H9 (cell line): ENCODE results near the gene UBE2D3. TPM values are rescaled to one million over a fixed set of nuclear protein-coding genes. Genes with fewer than 3 reads are reported as not detected.

Experiments
- DNase-seq: peaks from one replicate; pipeline ENCODE4 v3.0.0-alpha.2; 2017
- H2AFZ ChIP-seq: one replicate; pipeline ENCODE4 v1.6.1; 2013; ENCODE audit warnings: mild to moderate bottlenecking, low read length, control low read depth, moderate library complexity
- H2AK5ac ChIP-seq: 2 replicates; pipeline ENCODE4 v1.6.1; 2013; ENCODE audit warnings: low read length, control low read depth, mixed read lengths; ENCODE audit not compliant: insufficient read length
- H2BK120ac ChIP-seq: one replicate; pipeline ENCODE4 v1.6.1; 2013; ENCODE audit warnings: low read depth, mild to moderate bottlenecking, low read length, control low read depth, inconsistent platforms; ENCODE audit not compliant: poor library complexity, severe bottlenecking
- H2BK12ac ChIP-seq: 2 replicates; pipeline ENCODE4 v1.6.1; 2013; ENCODE audit warnings: low read length, control low read depth, mixed read lengths, low read depth; ENCODE audit not compliant: insufficient read length
- H2BK15ac ChIP-seq: 2 replicates; pipeline ENCODE4 v1.6.1; 2013; ENCODE audit warnings: low read depth, low read length, control low read depth
- H2BK20ac ChIP-seq: one replicate; pipeline ENCODE4 v1.6.1; 2013; ENCODE audit warnings: low read depth, mild to moderate bottlenecking, low read length, control low read depth, inconsistent platforms; ENCODE audit not compliant: poor library complexity, severe bottlenecking
- H2BK5ac ChIP-seq: 2 replicates; pipeline ENCODE4 v1.6.1; 2013; ENCODE audit warnings: low read length, control low read depth, mixed read lengths; ENCODE audit not compliant: insufficient read length
- H3K14ac ChIP-seq: 2 replicates; pipeline ENCODE4 v1.6.1; 2013; ENCODE audit warnings: low read length, control low read depth; ENCODE audit not compliant: insufficient read depth
- H3K18ac ChIP-seq: 2 replicates; pipeline ENCODE4 v1.6.1; 2013; ENCODE audit warnings: low read depth, mild to moderate bottlenecking, mixed read lengths, low read length, control low read depth; ENCODE audit not compliant: insufficient read length
- H3K23ac ChIP-seq: 2 replicates; pipeline ENCODE4 v1.6.1; 2013; ENCODE audit warnings: low read length, control low read depth, mixed read lengths, low read depth; ENCODE audit not compliant: insufficient read length
- H3K23me2 ChIP-seq: 2 replicates; pipeline ENCODE4 v1.6.1; 2013; ENCODE audit warnings: low read depth, mild to moderate bottlenecking, mixed read lengths, low read length, control low read depth; ENCODE audit not compliant: insufficient read length, poor library complexity, severe bottlenecking
- H3K27ac ChIP-seq: 2 replicates; pipeline ENCODE4 v1.5.1; 2013; ENCODE audit warnings: low read length, control low read depth, mixed read lengths, low read depth; ENCODE audit not compliant: insufficient read length
- H3K27me3 ChIP-seq: 2 replicates; pipeline ENCODE4 v1.6.1; 2013; ENCODE audit warnings: low read length, control low read depth, inconsistent platforms; ENCODE audit not compliant: insufficient read depth
- H3K4ac ChIP-seq: 2 replicates; pipeline ENCODE4 v1.6.1; 2013; ENCODE audit warnings: low read depth, mild to moderate bottlenecking, control low read depth, inconsistent platforms, low read length, moderate library complexity
- H3K4me1 ChIP-seq: 2 replicates; pipeline ENCODE4 v1.6.1; 2013; ENCODE audit warnings: low read length, control low read depth, inconsistent platforms; ENCODE audit not compliant: insufficient read depth
- H3K4me2 ChIP-seq: 2 replicates; pipeline ENCODE4 v1.6.1; 2013; ENCODE audit warnings: low read length, control low read depth, mixed read lengths; ENCODE audit not compliant: insufficient read length, insufficient read depth
- H3K56ac ChIP-seq: 2 replicates; pipeline ENCODE4 v1.6.1; 2013; ENCODE audit warnings: low read depth, mild to moderate bottlenecking, mixed read lengths, low read length, control low read depth; ENCODE audit not compliant: insufficient read length
- H3K79me1 ChIP-seq: 2 replicates; pipeline ENCODE4 v1.6.1; 2013; ENCODE audit warnings: low read depth, mild to moderate bottlenecking, moderate library complexity, low read length, control low read depth, inconsistent platforms; ENCODE audit not compliant: insufficient read depth, poor library complexity, severe bottlenecking
- H3K79me2 ChIP-seq: 2 replicates; pipeline ENCODE4 v1.6.1; 2013; ENCODE audit warnings: low read length, control low read depth, inconsistent platforms; ENCODE audit not compliant: insufficient read depth
- H3K9ac ChIP-seq: 2 replicates; pipeline ENCODE4 v1.6.1; 2013; ENCODE audit warnings: low read length, control low read depth, mixed read lengths; ENCODE audit not compliant: insufficient read length; ENCODE audit errors: extremely low read depth
- H3K9me3 ChIP-seq: one replicate; pipeline ENCODE4 v1.6.1; 2013; ENCODE audit warnings: low read depth, low read length, inconsistent platforms; ENCODE audit not compliant: control insufficient read depth
- H3T11ph ChIP-seq: one replicate; pipeline ENCODE4 v1.6.1; 2013; ENCODE audit warnings: mild to moderate bottlenecking, low read length, control low read depth, inconsistent platforms
- H4K20me1 ChIP-seq: one replicate; pipeline ENCODE4 v1.6.1; 2013; ENCODE audit not compliant: control insufficient read depth, insufficient read length, insufficient read depth
- H4K5ac ChIP-seq: 2 replicates; pipeline ENCODE4 v1.6.1; 2013; ENCODE audit warnings: low read depth, mild to moderate bottlenecking, mixed read lengths, low read length, control low read depth; ENCODE audit not compliant: insufficient read length
- H4K8ac ChIP-seq: replicated peaks from 2 replicates; pipeline ENCODE4 v1.6.1; 2013; ENCODE audit warnings: low read length, control low read depth, mixed read lengths, low read depth; ENCODE audit not compliant: insufficient read length
- H4K91ac ChIP-seq: 2 replicates; pipeline ENCODE4 v1.6.1; 2013; ENCODE audit warnings: low read depth, mild to moderate bottlenecking, moderate library complexity, mixed read lengths, low read length, control low read depth; ENCODE audit not compliant: insufficient read length
- H3K27ac Mint-ChIP-seq, 3 experiments: 2 replicates in 2 of 3; 3 replicates in 1 of 3; pipeline ENCODE4 v1.8.0; 2020 to 2021; ENCODE audit warnings: mixed read lengths in 3 of 3, mild to moderate bottlenecking in 1 of 3, moderate library complexity in 1 of 3
- H3K27me3 Mint-ChIP-seq: 2 replicates; pipeline ENCODE4 v1.8.0; 2021; ENCODE audit warnings: low read depth, mild to moderate bottlenecking, moderate library complexity, mixed read lengths
- H3K36me3 Mint-ChIP-seq, 3 experiments: 2 replicates in 2 of 3; 3 replicates in 1 of 3; pipeline ENCODE4 v1.8.0; 2020 to 2021; ENCODE audit warnings: low read depth in 3 of 3, mixed read lengths in 3 of 3; ENCODE audit not compliant: insufficient read depth in 1 of 3
- H3K4me1 Mint-ChIP-seq, 2 experiments: 2 replicates each; pipeline ENCODE4 v1.8.0; 2020; ENCODE audit warnings: mixed read lengths in 2 of 2
- H3K4me3 Mint-ChIP-seq, 2 experiments: 2 replicates in 1 of 2; 3 replicates in 1 of 2; pipeline ENCODE4 v1.8.0; 2020 to 2021; ENCODE audit warnings: mild to moderate bottlenecking in 2 of 2, mixed read lengths in 2 of 2, moderate library complexity in 1 of 2
- H3K9me3 Mint-ChIP-seq, 2 experiments: 2 replicates in 1 of 2; 3 replicates in 1 of 2; pipeline ENCODE4 v1.8.0; 2020; ENCODE audit warnings: mild to moderate bottlenecking in 2 of 2, mixed read lengths in 2 of 2, moderate library complexity in 1 of 2
- WGBS: extraction: QIAGEN DNeasy Blood & Tissue Kit; methylation state at CpG from one replicate; pipeline ENCODE4 v1.1.7; 2013; ENCODE audit warnings: missing lambda C conversion rate, low lambda C conversion rate, mixed read lengths; ENCODE audit not compliant: insufficient read length; ENCODE audit errors: extremely low coverage; 5-methylcytosine and 5-hydroxymethylcytosine counted together
- total RNA-seq: library from RNA; stranded (reverse); gene quantifications from 2 replicates; pipeline ENCODE4 v1.2.1, GENCODE V29; 2021
- TF ChIP-seq, protein P1 (sequence below): fragments of 200-600 bp; sonication (generic); conservative IDR thresholded peaks from 3 replicates; pipeline ENCODE4 v1.8.0; 2021; ENCODE audit warnings: antibody characterized with exemption, mild to moderate bottlenecking

Gene UBE2D3
- total RNA-seq, 1 experiment from 2014 or later = 378 TPM

DNA sequence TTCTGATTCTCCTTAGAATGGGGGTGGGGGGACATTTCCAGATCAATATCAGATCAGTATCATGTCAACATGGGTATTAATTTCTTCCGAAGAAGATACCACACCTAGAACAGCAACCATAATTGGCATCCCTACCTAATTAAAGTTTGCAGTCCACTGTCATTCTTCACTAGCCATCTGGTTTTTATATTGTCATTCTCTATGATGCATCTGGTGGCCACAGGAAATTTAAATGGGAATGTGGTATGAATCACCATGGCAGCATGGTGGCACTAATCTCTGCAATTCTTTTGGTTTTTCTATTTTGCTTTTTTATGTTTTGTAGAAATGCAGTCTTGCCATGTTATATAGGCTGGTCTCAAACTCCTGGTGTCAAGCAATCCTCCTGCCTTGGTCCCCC, 16.6 kb upstream of the UBE2D3 start:
- no peaks in the 10 kb centered on the region for H3K27me3 Mint-ChIP-seq
- no peak overlapping the region for H4K8ac ChIP-seq
- H3K4ac ChIP-seq = no peak overlapping the region
- TF ChIP-seq, protein P1, sequence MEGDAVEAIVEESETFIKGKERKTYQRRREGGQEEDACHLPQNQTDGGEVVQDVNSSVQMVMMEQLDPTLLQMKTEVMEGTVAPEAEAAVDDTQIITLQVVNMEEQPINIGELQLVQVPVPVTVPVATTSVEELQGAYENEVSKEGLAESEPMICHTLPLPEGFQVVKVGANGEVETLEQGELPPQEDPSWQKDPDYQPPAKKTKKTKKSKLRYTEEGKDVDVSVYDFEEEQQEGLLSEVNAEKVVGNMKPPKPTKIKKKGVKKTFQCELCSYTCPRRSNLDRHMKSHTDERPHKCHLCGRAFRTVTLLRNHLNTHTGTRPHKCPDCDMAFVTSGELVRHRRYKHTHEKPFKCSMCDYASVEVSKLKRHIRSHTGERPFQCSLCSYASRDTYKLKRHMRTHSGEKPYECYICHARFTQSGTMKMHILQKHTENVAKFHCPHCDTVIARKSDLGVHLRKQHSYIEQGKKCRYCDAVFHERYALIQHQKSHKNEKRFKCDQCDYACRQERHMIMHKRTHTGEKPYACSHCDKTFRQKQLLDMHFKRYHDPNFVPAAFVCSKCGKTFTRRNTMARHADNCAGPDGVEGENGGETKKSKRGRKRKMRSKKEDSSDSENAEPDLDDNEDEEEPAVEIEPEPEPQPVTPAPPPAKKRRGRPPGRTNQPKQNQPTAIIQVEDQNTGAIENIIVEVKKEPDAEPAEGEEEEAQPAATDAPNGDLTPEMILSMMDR = no peak
- no peaks in the 10 kb centered on the region; a peak in 1 of 5 replicates for H3K9me3 Mint-ChIP-seq
- H3K9me3 ChIP-seq = no peaks in the 10 kb centered on the region
- H4K91ac ChIP-seq = no peak overlapping the region
- no CpG with 5 or more reads among the region's 1 CpG for WGBS
- H3K23me2 ChIP-seq = no peaks in the 10 kb centered on the region
- no peak overlapping the region for H3K27ac ChIP-seq
- no peaks in the 10 kb centered on the region for H3K79me2 ChIP-seq
- no peaks in the 10 kb centered on the region for H3K79me1 ChIP-seq
- no peak overlapping the region for H2BK5ac ChIP-seq
- no peaks in the 10 kb centered on the region for H4K20me1 ChIP-seq
- no peaks in the 10 kb centered on the region; a peak in 1 of 4 replicates for H3K4me1 Mint-ChIP-seq
- H2AFZ ChIP-seq = no peak overlapping the region
- H3K14ac ChIP-seq = no peak overlapping the region
- H3K4me1 ChIP-seq = no peaks in the 10 kb centered on the region
- H2BK15ac ChIP-seq = no peak overlapping the region
- no peak overlapping the region for H2BK12ac ChIP-seq
- H3K9ac ChIP-seq = no peak overlapping the region
- H3T11ph ChIP-seq = no peak overlapping the region
- H3K56ac ChIP-seq = no peak overlapping the region
- H2BK20ac ChIP-seq = no peak overlapping the region
- H3K27me3 ChIP-seq = no peaks in the 10 kb centered on the region
- no peak overlapping the region for H3K4me3 Mint-ChIP-seq
- peaks cover 4 to 6% (median 4%) of the 10 kb centered on the region in 3 experiments; a peak in 4 of 7 replicates for H3K36me3 Mint-ChIP-seq
- no peak overlapping the region for H4K5ac ChIP-seq
- H3K4me2 ChIP-seq = no peak overlapping the region
- no peak overlapping the region for H3K27ac Mint-ChIP-seq
- no peak overlapping the region for H3K23ac ChIP-seq
- DNase-seq = no peak
- H2AK5ac ChIP-seq = no peak overlapping the region
- H3K18ac ChIP-seq = no peak overlapping the region
- H2BK120ac ChIP-seq = no peak overlapping the region
